GF-D8 (cell line): Measurements from ENCODE around the gene PKIB.

Source experiments
- DNase-seq: peaks from one replicate; lab custom pipeline; 2025; lab: John Stamatoyannopoulos, UW

The PKIB gene

GRCh38 chr6:122669418-122669817 lies 59.2 kb downstream of the PKIB start:
- no peak for DNase-seq

DNA sequence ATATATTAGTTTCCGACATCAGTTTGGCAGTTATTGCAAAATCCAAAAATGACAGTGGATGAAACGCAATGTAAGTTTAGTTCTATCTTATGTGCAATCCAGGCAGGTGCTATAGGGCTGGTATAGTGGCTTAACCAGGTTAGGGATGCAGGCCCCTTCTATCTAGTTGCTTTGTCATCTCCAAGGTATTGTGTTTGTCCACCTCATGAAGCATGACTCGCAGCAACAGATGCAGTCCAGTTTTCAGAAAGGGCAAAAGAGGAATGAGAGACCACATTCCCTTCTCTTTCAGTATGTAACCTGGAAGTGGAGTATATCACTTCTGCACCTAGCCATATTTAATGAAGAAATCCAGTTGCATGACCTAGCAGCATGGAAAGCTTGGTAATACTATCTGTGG lies 59.7 kb downstream of the PKIB start:
- no peak for DNase-seq

DNA sequence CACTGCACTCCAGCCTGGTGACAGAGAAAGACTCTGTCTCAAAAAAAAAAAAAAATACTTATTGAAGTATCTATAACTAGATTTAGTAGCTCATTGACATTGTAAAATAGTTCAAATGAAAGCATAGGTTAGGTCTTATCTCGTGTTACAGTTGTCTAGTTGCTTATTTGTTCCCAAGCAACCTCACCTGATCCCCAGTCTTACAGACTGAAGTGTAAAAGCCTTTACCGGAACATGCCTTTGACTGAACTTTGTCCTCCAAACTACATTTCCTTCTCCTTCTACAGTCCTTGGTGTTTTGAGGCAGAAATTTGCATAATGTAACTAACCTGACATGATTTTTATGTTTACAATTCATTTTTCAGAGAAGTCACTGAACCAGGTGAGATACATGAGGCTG lies 61.0 kb downstream of the PKIB start:
- DNase-seq = no peak

DNA sequence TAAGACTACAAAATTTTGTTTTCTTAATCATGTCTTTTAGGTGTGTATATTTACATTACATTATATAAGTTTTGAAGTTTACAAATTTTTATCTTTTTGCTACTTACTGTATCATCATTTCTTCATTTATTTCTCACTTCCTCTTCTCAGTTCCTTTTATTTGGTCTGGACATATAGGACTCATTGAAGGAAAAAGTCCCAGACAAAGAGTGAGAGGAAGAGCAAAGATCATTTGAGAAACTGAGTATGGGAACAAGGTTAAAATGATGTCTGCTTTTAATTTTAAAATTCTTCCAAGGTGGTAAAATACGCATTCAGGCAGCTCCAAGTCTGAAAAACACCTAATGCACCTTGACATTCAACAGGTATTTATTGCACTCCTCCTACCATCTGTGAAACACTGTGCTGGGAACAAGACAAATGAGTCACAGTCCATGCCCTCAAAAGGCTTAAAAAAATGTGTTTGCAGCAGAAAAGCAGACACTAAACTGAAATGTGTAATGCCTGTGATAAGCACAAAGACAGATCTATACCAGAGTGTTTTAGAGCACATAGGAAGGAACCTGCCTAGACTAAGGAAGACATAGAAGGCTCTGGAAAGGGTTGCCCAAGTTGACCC lies 63.2 kb downstream of the PKIB start:
- DNase-seq = no peak

- no peak for DNase-seq
These were observed 65.9 kb downstream of the PKIB start for GRCh38 chr6:122676146-122676545.

DNA sequence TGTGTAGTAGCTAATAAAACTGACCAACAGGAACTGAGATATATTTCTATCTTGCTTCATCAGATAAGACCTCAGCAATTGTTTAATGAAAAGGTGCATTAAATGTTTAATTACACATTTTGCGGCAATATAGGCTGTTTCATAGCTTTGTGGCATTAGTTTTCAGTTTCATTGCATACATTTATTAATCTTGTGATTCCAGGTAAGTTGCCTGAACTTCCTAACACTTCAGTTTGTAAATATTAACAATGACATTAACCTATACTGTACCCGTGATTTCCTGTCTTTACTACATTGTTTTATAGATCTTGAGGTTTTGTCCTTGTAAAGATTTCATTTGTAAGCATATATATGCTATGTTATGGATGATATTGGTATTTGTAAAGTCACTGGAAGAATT lies 66.5 kb downstream of the PKIB start:
- DNase-seq = no peak

DNA sequence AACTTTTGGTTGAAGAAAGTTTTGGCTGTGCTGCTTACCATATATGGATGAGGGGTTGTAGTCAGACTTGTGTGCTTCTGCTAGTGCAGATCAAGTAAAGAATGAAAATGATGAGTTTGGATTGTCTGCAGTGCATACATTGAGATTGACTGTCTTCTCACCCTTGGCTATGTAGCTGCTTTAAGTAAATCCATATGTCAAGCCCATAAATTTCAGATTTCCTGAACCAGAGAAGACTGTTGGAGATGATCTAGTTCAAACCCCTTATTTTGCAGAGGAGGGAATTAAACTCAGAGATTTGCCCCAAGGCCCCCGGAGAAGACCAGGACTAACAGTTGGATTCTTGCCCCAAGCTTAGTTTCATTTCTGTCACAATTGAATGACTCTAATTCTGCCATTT lies 67.2 kb downstream of the PKIB start:
- no peak for DNase-seq

DNA sequence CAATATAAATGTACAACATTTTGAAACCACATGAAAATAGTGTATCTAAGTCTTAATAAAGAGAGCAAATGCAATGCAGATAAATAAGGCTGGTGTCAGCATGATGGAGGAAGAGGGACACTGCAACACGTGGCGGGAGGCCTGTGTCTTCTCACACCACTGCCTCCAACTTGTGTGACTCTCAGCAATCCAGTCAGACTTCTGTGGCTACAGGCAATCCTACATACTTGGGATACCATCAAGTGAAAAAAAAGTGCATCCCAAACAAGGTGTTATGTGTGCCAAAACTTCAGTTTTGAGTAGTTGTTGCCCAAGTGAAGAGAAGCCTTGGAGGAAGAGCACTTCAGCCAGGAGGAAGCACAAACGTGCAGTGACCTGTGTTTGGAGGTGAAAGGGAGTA lies 68.6 kb downstream of the PKIB start:
- no peak for DNase-seq

GRCh38 chr6:122681705-122682104 lies 71.5 kb downstream of the PKIB start:
- DNase-seq = no peak

GRCh38 chr6:122683989-122684651 lies 73.9 kb downstream of the PKIB start:
- no peak for DNase-seq

DNA sequence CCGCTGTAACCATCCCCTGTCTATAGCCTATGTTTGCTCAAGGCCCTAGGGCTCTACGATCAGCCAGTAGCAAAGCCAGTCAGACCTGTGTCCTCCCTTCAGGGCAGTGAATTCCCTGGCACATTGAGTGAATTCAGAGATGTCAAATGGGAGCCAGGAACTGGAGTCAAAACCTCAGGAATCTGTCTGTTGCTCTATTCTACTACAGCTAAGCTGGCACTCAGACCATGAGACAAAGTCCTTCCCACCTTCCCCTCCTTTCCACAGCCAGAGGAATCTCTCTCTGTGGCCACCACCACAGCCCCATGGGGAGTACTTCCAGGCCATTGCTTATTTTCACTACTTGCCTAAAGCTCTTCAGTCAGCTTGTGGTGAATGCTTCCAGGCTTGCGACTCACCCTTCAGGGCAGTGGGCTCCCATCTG lies 82.0 kb downstream of the PKIB start:
- no peak for DNase-seq

GRCh38 chr6:122692807-122693580 lies 82.8 kb downstream of the PKIB start:
- no peak for DNase-seq

DNA sequence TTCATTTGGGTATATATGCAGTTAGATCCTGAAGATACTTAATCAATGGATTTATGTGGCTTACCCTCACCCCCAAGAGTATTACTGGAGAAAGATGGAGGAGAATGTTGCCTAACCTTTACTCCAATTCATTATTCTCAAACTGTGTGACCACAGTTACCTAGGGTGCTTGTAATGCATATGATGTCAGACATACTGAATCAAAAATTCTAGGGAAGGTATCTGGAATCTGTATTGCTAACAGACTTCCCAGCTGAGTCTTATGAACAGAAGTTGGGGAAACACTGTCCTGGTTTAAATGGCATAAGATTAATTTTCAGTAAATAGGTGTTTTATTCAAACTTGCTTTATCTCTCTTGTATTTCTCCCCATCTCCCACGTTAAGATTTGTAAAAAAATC lies 83.9 kb downstream of the PKIB start:
- no peak for DNase-seq

GRCh38 chr6:122694602-122695001 lies 84.4 kb downstream of the PKIB start:
- DNase-seq = no peak

DNA sequence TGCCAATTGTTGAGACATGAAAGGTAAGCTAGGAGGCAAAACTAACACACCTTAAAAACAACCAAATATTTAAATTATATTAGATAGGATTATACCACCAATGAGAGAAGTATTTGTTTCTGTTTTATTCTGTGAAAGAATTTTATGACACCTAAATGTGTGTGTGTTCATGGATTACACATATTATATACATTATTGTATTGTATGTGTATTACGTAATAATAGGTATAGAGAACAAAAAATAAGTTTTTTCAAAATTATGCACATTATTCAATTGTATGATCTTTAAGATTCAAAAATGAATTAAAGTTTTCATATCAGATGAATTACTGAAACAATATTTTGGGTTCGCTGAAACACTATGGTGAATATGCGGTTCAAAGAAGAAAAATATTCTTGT lies 85.0 kb downstream of the PKIB start:
- DNase-seq = no peak

- DNase-seq = no peak
These were observed 85.9 kb downstream of the PKIB start for GRCh38 chr6:122696079-122696478.

GRCh38 chr6:122696853-122697252 lies 86.6 kb downstream of the PKIB start:
- no peak for DNase-seq

DNA sequence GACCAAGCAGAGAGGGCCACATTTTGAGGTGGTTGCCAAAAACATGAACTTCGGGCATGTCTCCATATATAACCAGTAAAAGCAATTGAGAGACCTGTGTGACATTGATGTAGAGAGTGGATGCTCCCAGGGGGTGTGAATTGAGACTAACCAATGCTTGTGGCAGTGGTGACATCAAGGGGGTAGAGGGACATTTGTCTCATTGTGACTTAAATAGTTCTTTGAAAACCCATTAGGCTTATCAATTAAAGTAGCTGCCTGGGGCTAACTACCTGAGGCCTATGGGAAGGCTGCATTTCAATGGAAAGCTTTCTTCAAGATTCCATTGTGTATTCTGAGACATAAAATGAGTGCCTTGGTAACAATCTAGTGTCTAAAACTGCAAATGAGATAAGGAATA lies 87.3 kb downstream of the PKIB start:
- no peak for DNase-seq

DNA sequence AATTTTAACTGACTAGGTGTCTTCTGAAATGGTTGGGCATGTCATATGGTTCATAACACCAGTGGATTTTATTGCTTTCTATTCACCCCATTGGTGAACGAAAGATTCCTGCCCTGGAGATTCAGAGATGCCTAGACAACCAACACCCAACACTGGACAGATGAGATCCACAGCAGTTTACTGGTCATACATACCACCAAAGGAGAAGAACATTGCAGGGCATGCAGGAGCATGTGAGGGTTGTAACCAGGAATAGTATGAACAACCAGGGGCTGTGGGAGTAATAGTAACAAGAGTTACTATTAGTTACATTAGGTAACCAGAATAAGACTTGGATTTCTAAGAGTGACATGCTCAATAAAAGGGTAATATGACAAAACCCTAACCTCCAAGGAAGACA lies 91.5 kb downstream of the PKIB start:
- no peak for DNase-seq

DNA sequence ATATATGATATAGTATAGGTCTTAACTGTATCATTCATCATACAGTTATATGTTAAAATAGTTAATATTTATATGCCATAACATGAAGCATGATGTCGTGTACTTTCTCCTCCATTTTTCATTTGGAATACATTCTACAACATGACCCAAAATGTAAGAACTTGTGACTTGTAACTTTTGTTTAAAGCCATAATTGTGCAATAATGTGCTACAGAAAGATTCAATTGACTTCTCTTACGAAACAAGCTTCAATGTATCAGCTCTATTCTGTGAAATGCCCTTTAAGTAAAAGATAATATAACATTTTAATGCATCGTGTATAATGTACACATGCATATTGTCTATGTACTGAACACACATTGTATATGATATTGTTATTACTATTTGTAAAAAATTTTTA lies 92.6 kb downstream of the PKIB start:
- DNase-seq = no peak

DNA sequence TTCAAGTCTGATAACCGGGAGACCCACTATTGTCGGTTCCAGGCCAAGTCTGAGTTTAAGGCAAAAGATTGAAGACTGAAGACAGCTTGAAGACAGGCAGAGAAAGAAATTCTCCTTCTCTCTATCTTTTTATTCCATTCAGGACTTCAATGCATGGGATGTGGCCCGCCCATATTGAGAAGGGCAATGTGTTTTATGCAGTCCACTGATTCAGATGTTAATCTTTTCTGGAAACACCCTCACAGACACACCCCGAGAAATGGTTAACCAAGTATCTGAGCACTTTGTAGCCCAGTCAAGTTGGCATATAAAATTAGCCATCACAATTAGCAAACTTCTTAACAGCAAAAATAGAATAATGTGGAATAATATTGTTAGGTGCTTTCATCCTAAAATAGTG lies 93.9 kb downstream of the PKIB start:
- no peak for DNase-seq

DNA sequence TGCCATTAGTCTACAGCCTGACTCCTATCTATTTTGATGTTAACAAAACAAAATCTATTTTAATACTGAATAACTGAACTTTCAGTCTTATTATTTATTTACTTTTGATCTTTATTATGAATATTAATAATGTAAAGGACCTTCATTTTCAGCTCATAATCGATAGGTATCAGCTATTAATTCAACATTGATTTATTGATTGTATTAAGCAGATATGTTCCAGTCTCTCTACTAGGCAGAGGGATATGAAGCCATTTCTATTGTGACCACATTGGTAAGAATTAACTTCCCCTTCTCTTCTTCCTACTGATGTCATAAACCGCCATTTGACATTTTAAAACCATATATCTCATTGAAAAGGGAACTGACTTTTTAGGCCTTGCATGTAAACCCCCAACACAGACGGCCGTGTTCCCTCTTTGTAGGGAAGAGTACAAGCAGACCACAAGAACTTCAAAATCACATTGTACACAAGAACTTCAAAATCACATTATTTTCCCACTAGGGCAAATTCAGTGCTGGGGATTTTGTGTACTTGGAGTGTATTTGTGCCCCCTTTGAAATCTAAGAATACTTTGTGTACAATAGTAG lies 99.8 kb downstream of the PKIB start:
- DNase-seq = peak; percentile 66
